Colonic mucosa (tissue), 4 donors: Measurements from ENCODE around the gene ZNF580. TPM values are rescaled to one million over a fixed set of nuclear protein-coding genes. Genes with fewer than 3 reads are reported as not detected.

Source experiments
- DNase-seq: peaks from one replicate; pipeline ENCODE4 v3.0.0-alpha.2; 2020
- H3K27ac ChIP-seq: fragments of 200-600 bp; one replicate; pipeline ENCODE4 v1.8.0; 2021
- H3K27me3 ChIP-seq: fragments of 200-600 bp; one replicate; pipeline ENCODE4 v1.8.0; 2021
- H3K36me3 ChIP-seq: fragments of 200-600 bp; one replicate; pipeline ENCODE4 v1.8.0; 2021
- H3K4me1 ChIP-seq: fragments of 200-600 bp; one replicate; pipeline ENCODE4 v1.8.0; 2021; ENCODE audit warnings: mild to moderate bottlenecking
- H3K4me3 ChIP-seq: fragments of 200-600 bp; one replicate; pipeline ENCODE4 v1.8.0; 2021
- H3K9ac ChIP-seq, 2 donors: one replicate each; pipeline ENCODE4 v1.7.0; 2013; ENCODE audit warnings: control low read depth in 2 of 2, low read depth in 2 of 2, low read length in 2 of 2
- H3K9me3 ChIP-seq: fragments of 200-600 bp; one replicate; pipeline ENCODE4 v1.8.0; 2021
- intact Hi-C: fragments of 100-400 bp; cut with DNase I; formaldehyde crosslinking; loops from one replicate; pipeline ENCODE4 v1.14.1; 2022
- total RNA-seq, 2 donors: library from RNA; stranded (reverse); fragmentation: NEBNext Ultra II Directional in 1 of 2; extraction: Animal tissue kit (Norgen Biotek cat#: 25700) in 1 of 2; gene quantifications; one replicate each; pipeline ENCODE4 v1.2.1, GENCODE V29; 2021
- TF ChIP-seq, protein P1 (sequence below): fragments of 200-600 bp; IDR thresholded peaks from one replicate; pipeline ENCODE4 v1.8.0; 2022; ENCODE audit warnings: antibody characterized with exemption, mild to moderate bottlenecking
- donor health status: healthy.
- donor health status: DM: no; HTN: no; CAD: no.
- donor health status: DM: no; HTN: no; CAD: no.

ZNF580 gene
- total RNA-seq, 2 donors from 2014 or later, result 18.0 to 28.6 TPM

DNA sequence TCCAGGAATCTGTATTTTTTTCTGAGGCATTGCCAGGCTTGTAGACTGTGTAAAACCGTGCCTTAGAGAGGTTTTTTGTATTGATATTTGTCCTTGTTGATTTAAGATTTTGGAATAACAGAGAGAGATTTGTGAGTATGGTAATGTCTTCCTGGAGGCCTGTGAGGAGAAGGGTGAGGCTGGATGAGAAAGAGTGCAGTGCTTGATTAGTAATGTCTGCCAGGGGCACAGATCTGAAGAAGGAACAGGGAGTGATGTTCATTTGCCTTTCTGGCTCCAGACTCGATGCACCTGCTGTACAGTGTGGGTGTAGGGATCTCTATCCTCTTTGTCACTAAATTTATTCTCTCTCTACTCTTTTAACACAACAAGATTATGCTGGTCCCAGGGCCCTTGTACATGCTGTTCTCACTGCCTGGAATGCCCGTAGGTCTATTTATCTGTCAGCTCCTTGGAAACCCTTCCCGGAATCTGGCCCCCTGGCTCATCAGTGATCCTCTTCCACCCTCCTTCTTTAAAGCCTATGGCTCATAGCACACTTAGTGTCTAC lies 45.7 kb upstream of the ZNF580 start:
- TF ChIP-seq, protein P1, sequence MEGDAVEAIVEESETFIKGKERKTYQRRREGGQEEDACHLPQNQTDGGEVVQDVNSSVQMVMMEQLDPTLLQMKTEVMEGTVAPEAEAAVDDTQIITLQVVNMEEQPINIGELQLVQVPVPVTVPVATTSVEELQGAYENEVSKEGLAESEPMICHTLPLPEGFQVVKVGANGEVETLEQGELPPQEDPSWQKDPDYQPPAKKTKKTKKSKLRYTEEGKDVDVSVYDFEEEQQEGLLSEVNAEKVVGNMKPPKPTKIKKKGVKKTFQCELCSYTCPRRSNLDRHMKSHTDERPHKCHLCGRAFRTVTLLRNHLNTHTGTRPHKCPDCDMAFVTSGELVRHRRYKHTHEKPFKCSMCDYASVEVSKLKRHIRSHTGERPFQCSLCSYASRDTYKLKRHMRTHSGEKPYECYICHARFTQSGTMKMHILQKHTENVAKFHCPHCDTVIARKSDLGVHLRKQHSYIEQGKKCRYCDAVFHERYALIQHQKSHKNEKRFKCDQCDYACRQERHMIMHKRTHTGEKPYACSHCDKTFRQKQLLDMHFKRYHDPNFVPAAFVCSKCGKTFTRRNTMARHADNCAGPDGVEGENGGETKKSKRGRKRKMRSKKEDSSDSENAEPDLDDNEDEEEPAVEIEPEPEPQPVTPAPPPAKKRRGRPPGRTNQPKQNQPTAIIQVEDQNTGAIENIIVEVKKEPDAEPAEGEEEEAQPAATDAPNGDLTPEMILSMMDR, result no peak
- Histone ChIP-seq H3K4me1 (no peaks in the 10 kb centered on the region), H3K27ac (no peak overlapping the region), H3K4me3 (no peak overlapping the region), H3K9ac (no peak overlapping the region), H3K9me3 (no peaks in the 10 kb centered on the region), H3K36me3 (no peaks in the 10 kb centered on the region), H3K27me3 (no peaks in the 10 kb centered on the region)
- no peak for DNase-seq
- intact Hi-C loops, result no loop called here

DNA sequence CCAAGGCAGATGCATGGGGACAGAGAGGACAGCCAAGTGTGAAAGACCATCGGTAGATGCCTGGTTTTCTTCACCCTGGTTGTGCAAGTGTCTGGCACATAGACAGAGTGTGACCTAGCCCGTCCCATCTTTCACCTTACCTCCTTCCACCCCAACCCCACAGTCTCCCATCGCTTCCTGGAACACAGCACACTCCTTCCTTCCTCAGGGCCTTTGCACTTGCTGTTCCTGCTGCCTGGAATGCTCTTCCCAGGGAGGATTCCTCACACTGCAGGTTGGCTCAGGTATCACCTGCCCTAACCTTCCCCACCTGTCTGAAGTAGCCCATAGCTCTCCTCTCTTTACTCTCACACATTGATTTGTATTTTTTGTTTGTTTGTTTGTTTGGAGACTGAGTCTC lies 44.5 kb upstream of the ZNF580 start:
- H3K4me3 ChIP-seq, result no peak overlapping the region
- H3K9ac ChIP-seq, result no peak overlapping the region
- H3K27ac ChIP-seq, result no peak overlapping the region
- H3K27me3 ChIP-seq, result no peaks in the 10 kb centered on the region
- no peaks in the 10 kb centered on the region for H3K36me3 ChIP-seq
- H3K9me3 ChIP-seq, result no peaks in the 10 kb centered on the region
- no peaks in the 10 kb centered on the region for H3K4me1 ChIP-seq
- no peak for DNase-seq
- TF ChIP-seq, protein P1, result no peak
- intact Hi-C loops, result no loop called here

DNA sequence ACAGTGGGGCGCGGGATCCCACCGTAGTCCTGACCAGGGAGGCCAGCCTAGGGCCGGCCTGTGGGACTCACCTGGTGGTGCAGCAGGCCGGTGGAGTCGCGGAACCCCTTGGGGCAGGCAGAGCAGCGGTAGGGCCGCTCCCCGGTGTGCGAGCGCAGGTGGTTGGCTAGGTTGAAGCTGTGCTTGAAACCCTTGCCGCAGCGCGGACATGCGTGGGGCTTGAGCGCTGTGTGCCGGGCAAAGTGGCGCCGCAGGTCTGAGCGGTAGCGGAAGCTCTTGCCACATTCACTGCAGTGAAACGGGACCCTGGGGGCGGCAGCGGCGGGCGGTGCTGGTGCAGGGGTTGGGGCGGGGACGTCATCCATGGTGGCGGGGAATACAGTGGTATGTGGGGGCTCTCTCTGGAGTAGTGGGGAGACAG lies 43.3 kb upstream of the ZNF580 start:
- no peak overlapping the region for H3K27ac ChIP-seq

DNA sequence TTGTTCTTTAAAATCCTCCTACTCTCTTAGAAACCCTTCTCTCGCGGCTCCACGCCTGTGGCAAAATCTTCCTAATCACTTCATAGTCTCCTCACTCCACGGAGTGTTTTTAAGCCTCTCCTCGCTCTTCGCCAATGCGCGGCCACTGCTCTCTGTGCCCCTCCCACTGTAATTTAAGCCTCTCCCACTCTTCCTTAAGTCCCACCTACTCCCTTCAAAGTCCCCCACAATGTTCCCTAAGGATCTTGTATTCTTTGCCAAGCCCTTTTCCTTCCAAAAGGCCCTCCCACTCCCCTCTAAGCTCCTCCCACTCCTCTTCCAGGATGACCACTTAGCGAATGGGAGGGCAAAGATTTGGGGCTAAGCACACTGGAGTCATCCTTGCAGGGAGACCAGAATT lies 42.8 kb upstream of the ZNF580 start:
- Histone ChIP-seq H3K36me3 (no peaks in the 10 kb centered on the region), H3K27ac (no peak overlapping the region), H3K4me1 (no peaks in the 10 kb centered on the region), H3K27me3 (no peaks in the 10 kb centered on the region), H3K9ac (no peak overlapping the region), H3K4me3 (no peak overlapping the region), H3K9me3 (no peaks in the 10 kb centered on the region)
- TF ChIP-seq, protein P1, result no peak
- intact Hi-C loops, result no loop called here
- DNase-seq, result no peak

More for the DNA sequence above, 43.3 kb upstream of the ZNF580 start:
- Histone ChIP-seq H3K9ac (no peak overlapping the region), H3K36me3 (no peaks in the 10 kb centered on the region), H3K4me1 (no peaks in the 10 kb centered on the region), H3K27me3 (no peaks in the 10 kb centered on the region), H3K9me3 (no peaks in the 10 kb centered on the region), H3K4me3 (no peak overlapping the region)
- no peak for DNase-seq
- TF ChIP-seq, protein P1, result no peak
- intact Hi-C loops, result no loop called here

DNA sequence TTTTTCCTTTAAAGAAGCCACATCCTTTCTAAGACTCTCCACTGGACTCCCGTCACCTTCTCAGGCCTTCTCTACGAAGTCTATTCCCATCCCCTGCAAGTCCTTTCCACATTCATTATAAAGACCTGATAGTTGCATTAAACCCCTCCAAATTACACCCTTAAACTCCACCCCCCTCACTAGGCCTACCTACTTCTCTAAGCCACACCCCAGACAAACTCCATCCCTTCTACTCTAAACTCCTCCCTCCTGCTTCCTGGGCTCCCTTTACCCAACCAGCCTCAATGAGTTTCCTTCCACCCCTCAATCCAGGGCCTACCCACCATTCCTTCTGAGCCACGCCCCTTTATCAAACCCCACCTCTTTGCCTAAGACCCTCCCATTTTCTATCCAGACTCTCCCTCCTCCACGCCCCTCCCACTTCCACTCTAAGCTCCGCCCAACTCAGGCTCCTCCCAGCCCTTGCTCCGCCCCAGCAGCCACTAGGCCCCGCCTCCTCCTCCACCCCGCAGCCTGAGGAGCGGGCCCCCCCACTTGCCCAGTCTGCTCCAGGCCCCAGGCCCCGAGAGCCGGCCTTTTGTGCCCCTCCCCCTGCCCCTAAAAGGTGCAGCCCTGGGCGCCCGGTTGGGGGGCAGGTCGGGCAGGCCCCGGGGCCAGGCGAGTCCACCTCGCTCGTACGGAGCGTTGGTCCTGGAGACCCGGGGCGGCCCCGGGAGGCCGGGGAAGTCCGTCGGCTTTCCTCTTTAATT lies 41.9 kb upstream of the ZNF580 start:
- peak overlapping the region; percentile 78 to 80 for H3K9ac ChIP-seq
- TF ChIP-seq, protein P1, result no peak
- no peaks in the 10 kb centered on the region for H3K27me3 ChIP-seq

More for the DNA sequence above, 41.9 kb upstream of the ZNF580 start:
- intact Hi-C loops, result no loop called here
- Histone ChIP-seq H3K4me1 (no peaks in the 10 kb centered on the region), H3K36me3 (no peaks in the 10 kb centered on the region), H3K27ac (peak overlapping the region; percentile 96), H3K4me3 (peak overlapping the region; percentile 61), H3K9me3 (no peaks in the 10 kb centered on the region)
- DNase-seq, result peak; percentile 96
